H9 (cell line): ENCODE results near the gene STK32B. TPM values are rescaled to one million over a fixed set of nuclear protein-coding genes. Genes with fewer than 3 reads are reported as not detected.

Source experiments
- DNase-seq: peaks from one replicate; pipeline ENCODE4 v3.0.0-alpha.2; 2017
- H2AFZ ChIP-seq: one replicate; pipeline ENCODE4 v1.6.1; 2013; ENCODE audit warnings: mild to moderate bottlenecking, low read length, control low read depth, moderate library complexity
- H2AK5ac ChIP-seq: 2 replicates; pipeline ENCODE4 v1.6.1; 2013; ENCODE audit warnings: low read length, control low read depth, mixed read lengths; ENCODE audit not compliant: insufficient read length
- H2BK120ac ChIP-seq: one replicate; pipeline ENCODE4 v1.6.1; 2013; ENCODE audit warnings: low read depth, mild to moderate bottlenecking, low read length, control low read depth, inconsistent platforms; ENCODE audit not compliant: poor library complexity, severe bottlenecking
- H2BK12ac ChIP-seq: 2 replicates; pipeline ENCODE4 v1.6.1; 2013; ENCODE audit warnings: low read length, control low read depth, mixed read lengths, low read depth; ENCODE audit not compliant: insufficient read length
- H2BK15ac ChIP-seq: 2 replicates; pipeline ENCODE4 v1.6.1; 2013; ENCODE audit warnings: low read depth, low read length, control low read depth
- H2BK20ac ChIP-seq: one replicate; pipeline ENCODE4 v1.6.1; 2013; ENCODE audit warnings: low read depth, mild to moderate bottlenecking, low read length, control low read depth, inconsistent platforms; ENCODE audit not compliant: poor library complexity, severe bottlenecking
- H2BK5ac ChIP-seq: 2 replicates; pipeline ENCODE4 v1.6.1; 2013; ENCODE audit warnings: low read length, control low read depth, mixed read lengths; ENCODE audit not compliant: insufficient read length
- H3K14ac ChIP-seq: 2 replicates; pipeline ENCODE4 v1.6.1; 2013; ENCODE audit warnings: low read length, control low read depth; ENCODE audit not compliant: insufficient read depth
- H3K18ac ChIP-seq: 2 replicates; pipeline ENCODE4 v1.6.1; 2013; ENCODE audit warnings: low read depth, mild to moderate bottlenecking, mixed read lengths, low read length, control low read depth; ENCODE audit not compliant: insufficient read length
- H3K23ac ChIP-seq: 2 replicates; pipeline ENCODE4 v1.6.1; 2013; ENCODE audit warnings: low read length, control low read depth, mixed read lengths, low read depth; ENCODE audit not compliant: insufficient read length
- H3K23me2 ChIP-seq: 2 replicates; pipeline ENCODE4 v1.6.1; 2013; ENCODE audit warnings: low read depth, mild to moderate bottlenecking, mixed read lengths, low read length, control low read depth; ENCODE audit not compliant: insufficient read length, poor library complexity, severe bottlenecking
- H3K27ac ChIP-seq: 2 replicates; pipeline ENCODE4 v1.5.1; 2013; ENCODE audit warnings: low read length, control low read depth, mixed read lengths, low read depth; ENCODE audit not compliant: insufficient read length
- H3K27me3 ChIP-seq: 2 replicates; pipeline ENCODE4 v1.6.1; 2013; ENCODE audit warnings: low read length, control low read depth, inconsistent platforms; ENCODE audit not compliant: insufficient read depth
- H3K4ac ChIP-seq: 2 replicates; pipeline ENCODE4 v1.6.1; 2013; ENCODE audit warnings: low read depth, mild to moderate bottlenecking, control low read depth, inconsistent platforms, low read length, moderate library complexity
- H3K4me1 ChIP-seq: 2 replicates; pipeline ENCODE4 v1.6.1; 2013; ENCODE audit warnings: low read length, control low read depth, inconsistent platforms; ENCODE audit not compliant: insufficient read depth
- H3K4me2 ChIP-seq: 2 replicates; pipeline ENCODE4 v1.6.1; 2013; ENCODE audit warnings: low read length, control low read depth, mixed read lengths; ENCODE audit not compliant: insufficient read length, insufficient read depth
- H3K56ac ChIP-seq: 2 replicates; pipeline ENCODE4 v1.6.1; 2013; ENCODE audit warnings: low read depth, mild to moderate bottlenecking, mixed read lengths, low read length, control low read depth; ENCODE audit not compliant: insufficient read length
- H3K79me1 ChIP-seq: 2 replicates; pipeline ENCODE4 v1.6.1; 2013; ENCODE audit warnings: low read depth, mild to moderate bottlenecking, moderate library complexity, low read length, control low read depth, inconsistent platforms; ENCODE audit not compliant: insufficient read depth, poor library complexity, severe bottlenecking
- H3K79me2 ChIP-seq: 2 replicates; pipeline ENCODE4 v1.6.1; 2013; ENCODE audit warnings: low read length, control low read depth, inconsistent platforms; ENCODE audit not compliant: insufficient read depth
- H3K9ac ChIP-seq: 2 replicates; pipeline ENCODE4 v1.6.1; 2013; ENCODE audit warnings: low read length, control low read depth, mixed read lengths; ENCODE audit not compliant: insufficient read length; ENCODE audit errors: extremely low read depth
- H3K9me3 ChIP-seq: one replicate; pipeline ENCODE4 v1.6.1; 2013; ENCODE audit warnings: low read depth, low read length, inconsistent platforms; ENCODE audit not compliant: control insufficient read depth
- H3T11ph ChIP-seq: one replicate; pipeline ENCODE4 v1.6.1; 2013; ENCODE audit warnings: mild to moderate bottlenecking, low read length, control low read depth, inconsistent platforms
- H4K20me1 ChIP-seq: one replicate; pipeline ENCODE4 v1.6.1; 2013; ENCODE audit not compliant: control insufficient read depth, insufficient read length, insufficient read depth
- H4K5ac ChIP-seq: 2 replicates; pipeline ENCODE4 v1.6.1; 2013; ENCODE audit warnings: low read depth, mild to moderate bottlenecking, mixed read lengths, low read length, control low read depth; ENCODE audit not compliant: insufficient read length
- H4K8ac ChIP-seq: replicated peaks from 2 replicates; pipeline ENCODE4 v1.6.1; 2013; ENCODE audit warnings: low read length, control low read depth, mixed read lengths, low read depth; ENCODE audit not compliant: insufficient read length
- H4K91ac ChIP-seq: 2 replicates; pipeline ENCODE4 v1.6.1; 2013; ENCODE audit warnings: low read depth, mild to moderate bottlenecking, moderate library complexity, mixed read lengths, low read length, control low read depth; ENCODE audit not compliant: insufficient read length
- H3K27ac Mint-ChIP-seq, 3 experiments: 2 replicates in 2 of 3; 3 replicates in 1 of 3; pipeline ENCODE4 v1.8.0; 2020 to 2021; ENCODE audit warnings: mixed read lengths in 3 of 3, mild to moderate bottlenecking in 1 of 3, moderate library complexity in 1 of 3
- H3K27me3 Mint-ChIP-seq: 2 replicates; pipeline ENCODE4 v1.8.0; 2021; ENCODE audit warnings: low read depth, mild to moderate bottlenecking, moderate library complexity, mixed read lengths
- H3K36me3 Mint-ChIP-seq, 3 experiments: 2 replicates in 2 of 3; 3 replicates in 1 of 3; pipeline ENCODE4 v1.8.0; 2020 to 2021; ENCODE audit warnings: low read depth in 3 of 3, mixed read lengths in 3 of 3; ENCODE audit not compliant: insufficient read depth in 1 of 3
- H3K4me1 Mint-ChIP-seq, 2 experiments: 2 replicates each; pipeline ENCODE4 v1.8.0; 2020; ENCODE audit warnings: mixed read lengths in 2 of 2
- H3K4me3 Mint-ChIP-seq, 2 experiments: 2 replicates in 1 of 2; 3 replicates in 1 of 2; pipeline ENCODE4 v1.8.0; 2020 to 2021; ENCODE audit warnings: mild to moderate bottlenecking in 2 of 2, mixed read lengths in 2 of 2, moderate library complexity in 1 of 2
- H3K9me3 Mint-ChIP-seq, 2 experiments: 2 replicates in 1 of 2; 3 replicates in 1 of 2; pipeline ENCODE4 v1.8.0; 2020; ENCODE audit warnings: mild to moderate bottlenecking in 2 of 2, mixed read lengths in 2 of 2, moderate library complexity in 1 of 2
- CTCF ChIP-seq: fragments of 200-600 bp; sonication (generic); conservative IDR thresholded peaks from 3 replicates; pipeline ENCODE4 v1.8.0; 2021; ENCODE audit warnings: antibody characterized with exemption, mild to moderate bottlenecking
- total RNA-seq: library from RNA; stranded (reverse); gene quantifications from 2 replicates; pipeline ENCODE4 v1.2.1, GENCODE V29; 2021

The STK32B gene
- total RNA-seq, 1 experiment from 2014 or later: 1.0 TPM

GRCh38 chr4:5355846-5356245 lies 304.6 kb downstream of the STK32B start:
- Histone ChIP-seq H3K79me1 (no peaks in the 10 kb centered on the region), H2BK5ac (no peak overlapping the region), H4K8ac (no peak overlapping the region), H2BK20ac (no peak overlapping the region), H3K79me2 (no peaks in the 10 kb centered on the region), H2BK15ac (no peak overlapping the region), H3K27me3 (no peaks in the 10 kb centered on the region), H4K5ac (no peak overlapping the region), H2BK12ac (no peak overlapping the region), H2AFZ (no peak overlapping the region), H4K91ac (no peak overlapping the region), H3K9me3 (no peaks in the 10 kb centered on the region), H3K4me2 (no peak overlapping the region), H3K27ac (no peak overlapping the region), H3K9ac (no peak overlapping the region), H3K23me2 (no peaks in the 10 kb centered on the region), H4K20me1 (no peaks in the 10 kb centered on the region), H3K23ac (no peak overlapping the region), H3T11ph (no peak overlapping the region), H3K4ac (no peak overlapping the region), H3K4me1 (no peaks in the 10 kb centered on the region), H3K56ac (no peak overlapping the region), H2BK120ac (no peak overlapping the region), H3K14ac (no peak overlapping the region; the same call in 1 of the 2 replicates), H3K18ac (no peak overlapping the region), H2AK5ac (no peak overlapping the region)
- Mint-ChIP-seq H3K27ac (no peak overlapping the region; a peak in 1 of 7 replicates), H3K9me3 (no peaks in the 10 kb centered on the region), H3K27me3 (peaks cover 47% of the 10 kb centered on the region), H3K4me3 (no peak overlapping the region), H3K4me1 (peaks cover 0 to 4% of the 10 kb centered on the region in 2 experiments; a peak in 2 of 4 replicates), H3K36me3 (no peaks in the 10 kb centered on the region)
- TF ChIP-seq CTCF: no peak
- no peak for DNase-seq
